Activated CD4-positive, alpha-beta memory T cell treated with anti-CD3 and anti-CD28 coated beads, Interleukin-2, amount 10 ng/mL, durations not matched to agents 7 days and 5 days (primary cell): ENCODE data around the gene NOL8. TPM values are rescaled to one million over a fixed set of nuclear protein-coding genes. Genes with fewer than 3 reads are reported as not detected.

Experiments used
- CTCF ChIA-PET: fragments of 350-600 bp; sonication (Branson Sonifier 250); formaldehyde crosslinking; loops from one replicate; lab custom pipeline; 2021; ENCODE audit warnings: antibody characterized with exemption, inconsistent platforms; lab: Charles Lee
- POLR2A ChIA-PET: fragments of 350-600 bp; sonication (Branson Sonifier 250); formaldehyde crosslinking; loops from one replicate; lab custom pipeline; 2021; ENCODE audit warnings: antibody characterized with exemption; lab: Charles Lee
- DNase-seq: peaks from one replicate; pipeline ENCODE4 v3.0.0-alpha.2; 2020
- H3K27ac Mint-ChIP-seq: one replicate; pipeline ENCODE4 v1.8.0; 2021; ENCODE audit warnings: mild to moderate bottlenecking, mixed read lengths
- H3K27me3 Mint-ChIP-seq: one replicate; pipeline ENCODE4 v1.8.0; 2021; ENCODE audit warnings: mixed read lengths
- H3K36me3 Mint-ChIP-seq: one replicate; pipeline ENCODE4 v1.8.0; 2021; ENCODE audit warnings: low read depth, mixed read lengths
- H3K4me1 Mint-ChIP-seq: one replicate; pipeline ENCODE4 v1.8.0; 2021; ENCODE audit warnings: mixed read lengths
- H3K4me3 Mint-ChIP-seq: one replicate; pipeline ENCODE4 v1.8.0; 2021; ENCODE audit warnings: mild to moderate bottlenecking, mixed read lengths
- H3K9me3 Mint-ChIP-seq: one replicate; pipeline ENCODE4 v1.8.0; 2021; ENCODE audit warnings: mixed read lengths
- total RNA-seq, 2 experiments: library from RNA; stranded (reverse); gene quantifications; one replicate each; pipeline ENCODE4 v1.2.3, GENCODE V29; 2021

NOL8 gene
- total RNA-seq, 2 experiments from 2014 or later = 48.0 to 48.9 TPM

GRCh38 chr9:92300936-92301335 lies 24.2 kb downstream of the NOL8 start:
- CTCF ChIA-PET = interaction anchor here (1.7 kb wide), 1 partner anchor 161 kb away, joined by 6 read pairs; no protein-coding TSS in a partner anchor
- POLR2A ChIA-PET = interaction anchor here (1.2 to 2.3 kb wide), 2 partner anchors 10 to 24 kb away, joined by 3 to 14 read pairs; partner anchors contain the start of genes CENPP and NOL8
- Mint-ChIP-seq H3K27ac (no peak overlapping the region), H3K9me3 (no peaks in the 10 kb centered on the region), H3K4me3 (no peak overlapping the region), H3K4me1 (peaks cover 27% of the 10 kb centered on the region), H3K27me3 (no peaks in the 10 kb centered on the region), H3K36me3 (peaks cover 66% of the 10 kb centered on the region)
- no peak for DNase-seq

- CTCF ChIA-PET = interaction anchor here (1.1 kb wide), 1 partner anchor 159 kb away, joined by 3 read pairs; no protein-coding TSS in a partner anchor
- POLR2A ChIA-PET = interaction anchor here (1.3 to 2.0 kb wide), 2 partner anchors 22 to 27 kb away, joined by 7 to 14 read pairs; partner anchors contain the start of genes CENPP and NOL8
- no peaks in the 10 kb centered on the region for H3K9me3 Mint-ChIP-seq
These were observed 26.0 kb downstream of the NOL8 start for GRCh38 chr9:92299116-92299515.

GRCh38 chr9:92298036-92298435 lies 27.1 kb downstream of the NOL8 start:
- Mint-ChIP-seq H3K4me3 (peak overlapping the region; percentile 80), H3K9me3 (no peaks in the 10 kb centered on the region), H3K4me1 (peaks cover 45% of the 10 kb centered on the region), H3K27me3 (no peaks in the 10 kb centered on the region), H3K36me3 (peaks cover 47% of the 10 kb centered on the region), H3K27ac (peak overlapping the region; percentile 95)
- CTCF ChIA-PET = no interaction called here
- POLR2A ChIA-PET = interaction anchor here (1.3 to 2.0 kb wide), 2 partner anchors 21 to 28 kb away, joined by 7 to 14 read pairs; partner anchors contain the start of genes CENPP and NOL8
- no peak for DNase-seq

More at GRCh38 chr9:92299116-92299515, 26.0 kb downstream of the NOL8 start:
- DNase-seq = no peak
- Mint-ChIP-seq H3K4me1 (peaks cover 42% of the 10 kb centered on the region), H3K4me3 (no peak overlapping the region), H3K27ac (peak overlapping the region; percentile 32), H3K27me3 (no peaks in the 10 kb centered on the region), H3K36me3 (peaks cover 53% of the 10 kb centered on the region)

GRCh38 chr9:92297611-92298010 lies 27.5 kb downstream of the NOL8 start:
- peaks cover 47% of the 10 kb centered on the region for H3K36me3 Mint-ChIP-seq
- CTCF ChIA-PET = no interaction called here

GRCh38 chr9:92295827-92296258 lies 29.3 kb downstream of the NOL8 start:
- H3K27ac Mint-ChIP-seq = peak overlapping the region; percentile 99
- ChIA-PET POLR2A (interaction anchor here (0.9 kb wide), 1 partner anchor 30 kb away, joined by 6 read pairs; the partner anchor contains the start of gene CENPP), CTCF (no interaction called here)
- peaks cover 44% of the 10 kb centered on the region for H3K36me3 Mint-ChIP-seq
- no peak overlapping the region for H3K4me3 Mint-ChIP-seq
- H3K27me3 Mint-ChIP-seq = no peaks in the 10 kb centered on the region
- H3K4me1 Mint-ChIP-seq = peaks cover 65% of the 10 kb centered on the region
- no peaks in the 10 kb centered on the region for H3K9me3 Mint-ChIP-seq
- DNase-seq = no peak

More at GRCh38 chr9:92297611-92298010, 27.5 kb downstream of the NOL8 start:
- Mint-ChIP-seq H3K27me3 (no peaks in the 10 kb centered on the region), H3K4me3 (peak overlapping the region; percentile 80), H3K9me3 (no peaks in the 10 kb centered on the region), H3K4me1 (peaks cover 48% of the 10 kb centered on the region), H3K27ac (peak overlapping the region; percentile 95)
- no peak for DNase-seq
- POLR2A ChIA-PET = no interaction called here

GRCh38 chr9:92295240-92295790 lies 29.8 kb downstream of the NOL8 start:
- H3K36me3 Mint-ChIP-seq = peaks cover 47% of the 10 kb centered on the region
- H3K27me3 Mint-ChIP-seq = no peaks in the 10 kb centered on the region
- ChIA-PET CTCF (no interaction called here), POLR2A (interaction anchor here (0.8 to 4.8 kb wide), 4 partner anchors 30 to 375 kb away, joined by 3 to 31 read pairs (median 4); partner anchors contain the start of genes CENPP, IPPK and NOL8)
- peaks cover 70% of the 10 kb centered on the region for H3K4me1 Mint-ChIP-seq
- H3K4me3 Mint-ChIP-seq = peak overlapping the region; percentile 14
- peak overlapping the region; percentile 99 for H3K27ac Mint-ChIP-seq
- no peak for DNase-seq
- no peaks in the 10 kb centered on the region for H3K9me3 Mint-ChIP-seq

GRCh38 chr9:92294297-92294676 lies 30.9 kb downstream of the NOL8 start:
- Mint-ChIP-seq H3K27me3 (no peaks in the 10 kb centered on the region), H3K36me3 (peaks cover 53% of the 10 kb centered on the region), H3K4me1 (peaks cover 77% of the 10 kb centered on the region), H3K4me3 (peak overlapping the region; percentile 94), H3K27ac (peak overlapping the region; percentile 99), H3K9me3 (no peaks in the 10 kb centered on the region)
- CTCF ChIA-PET = interaction anchor here (0.8 kb wide), 1 partner anchor 154 kb away, joined by 3 read pairs; no protein-coding TSS in a partner anchor
- POLR2A ChIA-PET = interaction anchor here (0.8 to 4.8 kb wide), 6 partner anchors 14 to 376 kb away, joined by 3 to 31 read pairs (median 4); partner anchors contain the start of genes CENPP, IPPK and NOL8
- DNase-seq = no peak

GRCh38 chr9:92293452-92294296 lies 31.5 kb downstream of the NOL8 start, which contains the start of gene IARS1:
Gene IARS1, minus strand, starts transcription at chr9:92293697. Its CDS starts 4,278 bp downstream, at chr9:92289419.
- DNase-seq = peak; percentile 100
- no peaks in the 10 kb centered on the region for H3K9me3 Mint-ChIP-seq
- peak within 1 kb of the TSS; percentile 99 for H3K27ac Mint-ChIP-seq
- peaks cover 72% of the 10 kb centered on the region for H3K4me1 Mint-ChIP-seq
- H3K36me3 Mint-ChIP-seq = peaks cover 49% of the 10 kb centered on the region
- peak within 1 kb of the TSS; percentile 94 for H3K4me3 Mint-ChIP-seq
- ChIA-PET CTCF (no interaction called here), POLR2A (interaction anchor here (0.7 to 4.8 kb wide), 5 partner anchors 15 to 377 kb away, joined by 3 to 31 read pairs (median 4); partner anchors contain the start of genes CENPP, IPPK and NOL8)
- no peaks in the 10 kb centered on the region for H3K27me3 Mint-ChIP-seq

GRCh38 chr9:92293075-92293354 lies 32.1 kb downstream of the NOL8 start:
- Mint-ChIP-seq H3K36me3 (peaks cover 51% of the 10 kb centered on the region), H3K9me3 (no peaks in the 10 kb centered on the region), H3K27ac (peak overlapping the region; percentile 99), H3K4me3 (peak overlapping the region; percentile 94), H3K27me3 (no peaks in the 10 kb centered on the region), H3K4me1 (peaks cover 68% of the 10 kb centered on the region)
- ChIA-PET POLR2A (interaction anchor here (0.7 to 4.8 kb wide), 3 partner anchors 14 to 377 kb away, joined by 3 to 31 read pairs (median 4); partner anchors contain the start of genes CENPP, IPPK and NOL8), CTCF (no interaction called here)
- DNase-seq = no peak

- Mint-ChIP-seq H3K4me3 (peak overlapping the region; percentile 94), H3K36me3 (peaks cover 50% of the 10 kb centered on the region), H3K4me1 (peaks cover 65% of the 10 kb centered on the region), H3K27ac (peak overlapping the region; percentile 99), H3K9me3 (no peaks in the 10 kb centered on the region), H3K27me3 (no peaks in the 10 kb centered on the region)
- DNase-seq = no peak
- POLR2A ChIA-PET = interaction anchor here (0.7 to 4.8 kb wide), 7 partner anchors 11 to 378 kb away, joined by 3 to 31 read pairs (median 5); partner anchors contain the start of genes CENPP, IPPK and NOL8
- CTCF ChIA-PET = interaction anchor here (0.7 to 1.3 kb wide), 2 partner anchors 152 to 498 kb away, joined by 4 to 8 read pairs; no protein-coding TSS in a partner anchor
These were observed 32.6 kb downstream of the NOL8 start for GRCh38 chr9:92292338-92293074.

- Mint-ChIP-seq H3K27ac (no peak overlapping the region), H3K4me1 (peaks cover 62% of the 10 kb centered on the region), H3K4me3 (peak overlapping the region; percentile 94), H3K9me3 (no peaks in the 10 kb centered on the region), H3K36me3 (peaks cover 51% of the 10 kb centered on the region), H3K27me3 (no peaks in the 10 kb centered on the region)
- ChIA-PET POLR2A (interaction anchor here (0.7 to 4.8 kb wide), 8 partner anchors 12 to 379 kb away, joined by 3 to 31 read pairs (median 4); partner anchors contain the start of genes CENPP, IPPK and NOL8), CTCF (interaction anchor here (0.7 to 1.3 kb wide), 2 partner anchors 151 to 499 kb away, joined by 4 to 8 read pairs; no protein-coding TSS in a partner anchor)
- DNase-seq = no peak
These were observed 33.6 kb downstream of the NOL8 start for GRCh38 chr9:92291577-92291976.
